ENCODE measurements around the gene ACADSB. TPM values are rescaled to one million over a fixed set of nuclear protein-coding genes. Genes with fewer than 3 reads are reported as not detected.
A peak's percentile ranks its signal among the peaks of the same experiment; 100 is the strongest.

ACADSB gene
- total RNA-seq, 2 donors from 2014 or later, result 17.6 to 69.3 TPM

GRCh38 chr10:123038782-123039631 lies 30.2 kb downstream of the ACADSB start:
- DNase-seq, result no peak
- Histone ChIP-seq H3K27me3 (no peaks in the 10 kb centered on the region), H3K9me3 (no peaks in the 10 kb centered on the region), H3K9ac (ENCODE audit: low read depth in 2 of 2, low read length in 2 of 2) (no peak overlapping the region), H3K4me3 (no peak overlapping the region), H3K4me1 (no peaks in the 10 kb centered on the region), H3K27ac (no peak overlapping the region), H3K36me3 (no peaks in the 10 kb centered on the region)
- no peak for TF ChIP-seq CTCF (IDR thresholded peaks at IDR 0.05)
- intact Hi-C loops (cut with DNase I), result no loop called here

GRCh38 chr10:123039632-123039930 lies 30.8 kb downstream of the ACADSB start:
- H3K36me3 ChIP-seq, result no peaks in the 10 kb centered on the region

GRCh38 chr10:123042708-123043408 lies 34.1 kb downstream of the ACADSB start:
- intact Hi-C loops (cut with DNase I), result loop anchor here (2.0 kb wide), 1 partner anchor 516 kb away; no protein-coding TSS in a partner anchor
- no peak for TF ChIP-seq CTCF (IDR thresholded peaks at IDR 0.05)
- Histone ChIP-seq H3K27me3 (no peaks in the 10 kb centered on the region), H3K4me3 (no peak overlapping the region), H3K36me3 (no peaks in the 10 kb centered on the region), H3K9ac (ENCODE audit: low read depth in 2 of 2, low read length in 2 of 2) (no peak overlapping the region), H3K9me3 (no peaks in the 10 kb centered on the region), H3K27ac (no peak overlapping the region), H3K4me1 (no peaks in the 10 kb centered on the region)
- DNase-seq, result no peak

More at GRCh38 chr10:123039632-123039930, 30.8 kb downstream of the ACADSB start:
- no peak overlapping the region for H3K4me3 ChIP-seq
- H3K9ac ChIP-seq (ENCODE audit: low read depth in 2 of 2, low read length in 2 of 2), result no peak overlapping the region
- H3K9me3 ChIP-seq, result no peaks in the 10 kb centered on the region
- H3K27ac ChIP-seq, result no peak overlapping the region
- H3K27me3 ChIP-seq, result no peaks in the 10 kb centered on the region
- H3K4me1 ChIP-seq, result no peaks in the 10 kb centered on the region
- no peak for TF ChIP-seq CTCF (IDR thresholded peaks at IDR 0.05)
- intact Hi-C loops (cut with DNase I), result no loop called here
- DNase-seq, result no peak

- H3K9ac ChIP-seq (ENCODE audit: low read depth in 2 of 2, low read length in 2 of 2), result no peak overlapping the region
- intact Hi-C loops (cut with DNase I), result loop anchor here (2.0 kb wide), 1 partner anchor 515 kb away; no protein-coding TSS in a partner anchor
- H3K9me3 ChIP-seq, result no peaks in the 10 kb centered on the region
- peak; percentile 36 for DNase-seq
- no peak overlapping the region for H3K4me3 ChIP-seq
- no peaks in the 10 kb centered on the region for H3K27me3 ChIP-seq
- TF ChIP-seq CTCF (IDR thresholded peaks at IDR 0.05), result peak; percentile 65
- H3K27ac ChIP-seq, result no peak overlapping the region
- no peaks in the 10 kb centered on the region for H3K36me3 ChIP-seq
- H3K4me1 ChIP-seq, result no peaks in the 10 kb centered on the region
These were observed 34.7 kb downstream of the ACADSB start for GRCh38 chr10:123043409-123043925.

DNA sequence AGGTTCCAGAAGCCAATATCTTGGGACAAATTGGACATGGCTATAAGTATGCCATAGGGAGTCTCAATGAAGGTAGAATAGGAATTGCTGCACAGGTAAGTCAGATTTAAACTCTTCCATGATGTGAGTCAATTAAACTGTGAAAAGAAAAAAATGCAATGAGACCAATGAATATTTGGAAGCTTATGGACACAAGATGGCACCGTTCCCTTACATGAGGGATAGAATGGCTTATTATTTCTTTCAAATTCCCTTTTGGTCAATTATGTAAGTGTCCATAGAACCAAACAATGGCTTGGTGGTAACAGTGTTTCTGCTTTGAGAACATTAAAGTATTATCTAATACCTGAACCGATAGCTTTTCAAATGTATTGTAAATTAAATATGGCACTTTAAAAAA lies 35.6 kb downstream of the ACADSB start:
- Histone ChIP-seq H3K27me3 (no peaks in the 10 kb centered on the region), H3K4me3 (no peak overlapping the region), H3K4me1 (no peaks in the 10 kb centered on the region), H3K27ac (no peak overlapping the region), H3K9me3 (no peaks in the 10 kb centered on the region), H3K36me3 (no peaks in the 10 kb centered on the region), H3K9ac (ENCODE audit: low read depth in 2 of 2, low read length in 2 of 2) (no peak overlapping the region)
- no peak for DNase-seq
- intact Hi-C loops (cut with DNase I), result no loop called here
- no peak for TF ChIP-seq CTCF (IDR thresholded peaks at IDR 0.05)

Data from colonic mucosa (tissue), 4 donors.